ENCODE data around the gene GPRIN2.

Gene GPRIN2

GRCh38 chr10:46549171-46550075 is 7.0 kb downstream of the GPRIN2 start:
- no peak for DNase-seq (ENCODE audit: low read depth in 2 of 2)

GRCh38 chr10:46548498-46549090 is 7.9 kb downstream of the GPRIN2 start:
- DNase-seq (ENCODE audit: low read depth in 2 of 2) = no peak

GRCh38 chr10:46547541-46548497 is 8.6 kb downstream of the GPRIN2 start:
- DNase-seq (ENCODE audit: low read depth in 2 of 2) = no peak

- DNase-seq (ENCODE audit: low read depth in 2 of 2) = no peak
These were observed 9.6 kb downstream of the GPRIN2 start for GRCh38 chr10:46546591-46547540.

- DNase-seq (ENCODE audit: low read depth in 2 of 2) = no peak
These were observed 10.4 kb downstream of the GPRIN2 start for GRCh38 chr10:46545861-46546590.

GRCh38 chr10:46544989-46545791 is 11.3 kb downstream of the GPRIN2 start:
- no peak for DNase-seq (ENCODE audit: low read depth in 2 of 2)

GRCh38 chr10:46543466-46544377 is 12.7 kb downstream of the GPRIN2 start:
- DNase-seq (ENCODE audit: low read depth in 2 of 2) = no peak

- DNase-seq (ENCODE audit: low read depth in 2 of 2) = no peak
These were observed 13.6 kb downstream of the GPRIN2 start for GRCh38 chr10:46542567-46543465.

- DNase-seq (ENCODE audit: low read depth in 2 of 2) = no peak
These were observed 14.5 kb downstream of the GPRIN2 start for GRCh38 chr10:46541735-46542566.

- DNase-seq (ENCODE audit: low read depth in 2 of 2) = no peak
These were observed 15.3 kb downstream of the GPRIN2 start for GRCh38 chr10:46541017-46541661.

GRCh38 chr10:46540412-46541016 is 15.9 kb downstream of the GPRIN2 start:
- no peak for DNase-seq (ENCODE audit: low read depth in 2 of 2)

GRCh38 chr10:46539596-46540411 is 16.7 kb downstream of the GPRIN2 start:
- DNase-seq (ENCODE audit: low read depth in 2 of 2) = no peak

GRCh38 chr10:46538717-46539426 is 17.6 kb downstream of the GPRIN2 start:
- no peak for DNase-seq (ENCODE audit: low read depth in 2 of 2)

- no peak for DNase-seq (ENCODE audit: low read depth in 2 of 2)
These were observed 18.3 kb downstream of the GPRIN2 start for GRCh38 chr10:46538155-46538554.
